HEK293T (cell line): ENCODE measurements around the gene RPL10A.

Source experiments
- CTCF ChIA-PET: fragments of 350-600 bp; formaldehyde crosslinking; extraction: SDS; loops from one replicate; lab custom pipeline; 2021; ENCODE audit warnings: antibody characterized with exemption, inconsistent platforms; lab: Yijun Ruan, JAX
- POLR2A ChIA-PET: fragments of 350-600 bp; formaldehyde crosslinking; extraction: SDS; loops from one replicate; lab custom pipeline; 2020; ENCODE audit warnings: antibody characterized with exemption, inconsistent platforms; lab: Yijun Ruan, JAX
- DNase-seq: peaks from one replicate; pipeline ENCODE4 v3.0.0; 2012; ENCODE audit warnings: mixed read lengths; ENCODE audit errors: extremely low spot score
- ARNT ChIP-seq: fragments of 450-650 bp; IDR thresholded peaks from 2 replicates; pipeline ENCODE4 v1.6.1; 2017; ENCODE audit warnings: mild to moderate bottlenecking
- CTBP1 ChIP-seq: fragments of 450-650 bp; IDR thresholded peaks from 2 replicates; pipeline ENCODE4 v1.6.1; 2016; ENCODE audit warnings: borderline replicate concordance
- ELF4 ChIP-seq: fragments of 450-650 bp; IDR thresholded peaks from 2 replicates; pipeline ENCODE4 v1.6.1; 2017; ENCODE audit warnings: antibody characterized with exemption
- FOXA1 ChIP-seq: fragments of 450-650 bp; IDR thresholded peaks from 2 replicates; pipeline ENCODE4 v1.6.1; 2016; ENCODE audit warnings: mild to moderate bottlenecking
- FOXK2 ChIP-seq: fragments of 450-650 bp; IDR thresholded peaks from 2 replicates; pipeline ENCODE4 v1.6.1; 2016; ENCODE audit warnings: mild to moderate bottlenecking
- FOXM1 ChIP-seq: fragments of 450-650 bp; IDR thresholded peaks from 2 replicates; pipeline ENCODE4 v1.6.1; 2017; ENCODE audit warnings: mild to moderate bottlenecking, borderline replicate concordance
- HDGF ChIP-seq: fragments of 450-650 bp; IDR thresholded peaks from 2 replicates; pipeline ENCODE4 v1.6.1; 2017; ENCODE audit warnings: antibody characterized with exemption, borderline replicate concordance
- L3MBTL2 ChIP-seq: fragments of 450-650 bp; conservative IDR thresholded peaks from 2 replicates; pipeline ENCODE4 v1.6.1; 2016; ENCODE audit warnings: mild to moderate bottlenecking
- LEF1 ChIP-seq: fragments of 450-650 bp; IDR thresholded peaks from 2 replicates; pipeline ENCODE4 v1.6.1; 2017; ENCODE audit warnings: mild to moderate bottlenecking, borderline replicate concordance
- NFRKB ChIP-seq: fragments of 450-650 bp; IDR thresholded peaks from 2 replicates; pipeline ENCODE4 v1.6.1; 2016; ENCODE audit warnings: mild to moderate bottlenecking, moderate library complexity
- PKNOX1 ChIP-seq: fragments of 450-650 bp; IDR thresholded peaks from 2 replicates; pipeline ENCODE4 v1.6.1; 2016
- SP1 ChIP-seq: fragments of 450-650 bp; IDR thresholded peaks from 2 replicates; pipeline ENCODE4 v1.6.1; 2017
- SUZ12 ChIP-seq: fragments of 450-650 bp; IDR thresholded peaks from 2 replicates; pipeline ENCODE4 v1.6.1; 2016; ENCODE audit warnings: mild to moderate bottlenecking
- TARDBP ChIP-seq: fragments of 450-650 bp; IDR thresholded peaks from 2 replicates; pipeline ENCODE4 v1.6.1; 2016
- ZNF384 ChIP-seq: fragments of 450-650 bp; IDR thresholded peaks from 2 replicates; pipeline ENCODE4 v1.6.1; 2016

Gene RPL10A

GRCh38 chr6:35461270-35461669, 6.9 kb upstream of the RPL10A start:
- TF ChIP-seq FOXK2 = no peak
- no peak for DNase-seq
- ChIA-PET POLR2A (no interaction called here), CTCF (interaction anchor here (0.8 kb wide), 1 partner anchor 12 kb away, joined by 3 read pairs; no protein-coding TSS in a partner anchor)

- ChIA-PET POLR2A (no interaction called here), CTCF (no interaction called here)
- TF ChIP-seq L3MBTL2 (no peak), NFRKB (no peak), FOXM1 (no peak), ELF4 (no peak), ARNT (no peak), HDGF (no peak), CTBP1 (no peak), LEF1 (no peak), FOXA1 (no peak), PKNOX1 (no peak), FOXK2 (no peak), SP1 (no peak), TARDBP (no peak), ZNF384 (no peak)
- no peak for DNase-seq
Measured at GRCh38 chr6:35463292-35463691, 4.9 kb upstream of the RPL10A start.

- CTCF ChIA-PET = interaction anchor here (1.0 kb wide), 1 partner anchor 117 kb away, joined by 3 read pairs; no protein-coding TSS in a partner anchor
- TF ChIP-seq FOXA1 = no peak
- no peak for TF ChIP-seq FOXK2
- no peak for TF ChIP-seq NFRKB
- TF ChIP-seq PKNOX1 = no peak
- TF ChIP-seq SP1 = no peak
- DNase-seq = no peak
- POLR2A ChIA-PET = interaction anchor here (0.5 to 0.9 kb wide), 2 partner anchors 177 to 206 kb away, joined by 3 read pairs; partner anchors contain the start of gene ZNF76
Measured at GRCh38 chr6:35465646-35466045, 2.6 kb upstream of the RPL10A start.

GRCh38 chr6:35468980-35469750, 964 bp downstream of the RPL10A start:
- no peak for DNase-seq
- CTCF ChIA-PET = interaction anchor here (1.2 kb wide), 1 partner anchor 18 kb away, joined by 3 read pairs; no protein-coding TSS in a partner anchor
- POLR2A ChIA-PET = interaction anchor here (0.8 to 3.1 kb wide), 11 partner anchors 9 to 127 kb away, joined by 3 to 22 read pairs (median 4); partner anchors contain the start of genes FANCE and PPARD
- TF ChIP-seq CTBP1 (no peak), SUZ12 (no peak), HDGF (no peak), FOXM1 (no peak), PKNOX1 (no peak)

GRCh38 chr6:35469751-35470662, 1.8 kb downstream of the RPL10A start:
- no peak for DNase-seq
- ChIA-PET CTCF (no interaction called here), POLR2A (interaction anchor here (0.8 to 1.9 kb wide), 5 partner anchors 10 to 26 kb away, joined by 3 to 9 read pairs (median 6); partner anchors contain the start of genes FANCE and TEAD3)
- TF ChIP-seq FOXA1 (no peak), TARDBP (no peak), HDGF (no peak), CTBP1 (no peak), FOXK2 (no peak), NFRKB (no peak), ELF4 (no peak), L3MBTL2 (no peak), PKNOX1 (no peak)
